ENCODE data around the gene ZNF175. TPM values are rescaled to one million over a fixed set of nuclear protein-coding genes. Genes with fewer than 3 reads are reported as not detected.

ZNF175 gene
- total and polyA plus RNA-seq, 10 of the 15 experiments (the other 5 are each of a cell fraction or from before 2014, with no cell fraction given): 1.5 to 12.0 (median 4.1) TPM

GRCh38 chr19:51627491-51628138 is 56.5 kb downstream of the ZNF175 start:
- Histone ChIP-seq H3K4me2 (ENCODE audit: control insufficient read depth, insufficient read depth) (no peak overlapping the region), H3K27me3 (replicated peaks in 1 of 2; ENCODE audit: control insufficient read depth in 2 of 2, insufficient read depth in 2 of 2, low read length in 1 of 2) (no peaks in the 10 kb centered on the region), H3K4me3 (no peak overlapping the region), H3K36me3 (ENCODE audit: control insufficient read depth in 2 of 2, insufficient read depth in 2 of 2, low read length in 1 of 2) (no peaks in the 10 kb centered on the region), H4K20me1 (ENCODE audit: control insufficient read depth, insufficient read depth) (no peaks in the 10 kb centered on the region), H3K27ac (ENCODE audit: control insufficient read depth, insufficient read depth) (no peak overlapping the region), H2AFZ (ENCODE audit: control insufficient read depth, low read depth, low read length) (no peak overlapping the region), H3K79me2 (ENCODE audit: control insufficient read depth, insufficient read depth, low read length) (no peaks in the 10 kb centered on the region), H3K9me3 (replicated peaks; ENCODE audit: control insufficient read depth, insufficient read depth, low read length) (no peaks in the 10 kb centered on the region; the same call in 2 of the 3 replicates), H3K9ac (ENCODE audit: control insufficient read depth, insufficient read depth, low read length) (no peak overlapping the region), H3K4me1 (ENCODE audit: control insufficient read depth, insufficient read depth, low read length) (no peaks in the 10 kb centered on the region; the same call in 1 of the 2 replicates)
- BruUV-seq (replicated peaks): no TSS peak
- CTCF ChIA-PET: no interaction called here
- in situ Hi-C loops (cut with MboI): no loop called here
- intact Hi-C loops (cut with micrococcal nuclease; ENCODE audit: unreplicated experiment): loop anchor here (1.0 kb wide), 1 partner anchor 20 kb away; no protein-coding TSS in a partner anchor
- RAD21 ChIA-PET (ENCODE audit: unreplicated experiment): no interaction called here
- FAIRE-seq: no peak
- ATAC-seq: no peak
- no peak for DNase-seq (ENCODE audit: low read depth, low spot score)
- POLR2A ChIA-PET: no interaction called here
- SMC1A ChIA-PET (ENCODE audit: uncharacterized antibody, unreplicated experiment): no interaction called here
- 65% methylated on average over 16 of the region's 16 CpGs for WGBS (ENCODE audit: insufficient coverage, insufficient replicate concordance, low lambda C conversion rate, missing lambda C conversion rate)
- TF ChIP-seq JUND (IDR thresholded peaks at IDR 0.05; ENCODE audit: low read depth, low read length) (no peak), SMARCA5 (IDR thresholded peaks at IDR 0.05) (no peak), JUNB (IDR thresholded peaks at IDR 0.05) (no peak), ZNF687 (IDR thresholded peaks at IDR 0.05) (no peak), CREM (IDR thresholded peaks at IDR 0.05; ENCODE audit: low read depth) (no peak), DPF2 (IDR thresholded peaks at IDR 0.05) (no peak), EED (IDR thresholded peaks at IDR 0.05; ENCODE audit: low read depth) (no peak), USF2 (IDR thresholded peaks at IDR 0.05; ENCODE audit: borderline replicate concordance, low read depth, low read length) (no peak), ELK1 (IDR thresholded peaks at IDR 0.05; ENCODE audit: low read depth, low read length) (no peak), MTA3 (IDR thresholded peaks at IDR 0.05; ENCODE audit: borderline replicate concordance, low read length) (no peak), TAF1 (IDR thresholded peaks at IDR 0.05; ENCODE audit: borderline replicate concordance, low read depth, low read length) (no peak), MEF2B (IDR thresholded peaks at IDR 0.05; ENCODE audit: partially characterized antibody, poor library complexity, severe bottlenecking) (no peak), LARP7 (IDR thresholded peaks at IDR 0.05) (no peak), ASH2L (IDR thresholded peaks at IDR 0.05; ENCODE audit: borderline replicate concordance, low read depth) (no peak), NFXL1 (IDR thresholded peaks at IDR 0.05; ENCODE audit: borderline replicate concordance) (no peak), EGR1 (IDR thresholded peaks at IDR 0.05; ENCODE audit: borderline replicate concordance in 1 of 2, low read depth in 2 of 2, low read length in 2 of 2) (no peak), BMI1 (IDR thresholded peaks at IDR 0.05; ENCODE audit: borderline replicate concordance) (no peak)
